ENCODE results near the gene PIK3CB. TPM values are rescaled to one million over a fixed set of nuclear protein-coding genes. Genes with fewer than 3 reads are reported as not detected.

Gene PIK3CB
- total RNA-seq, 1 donor from 2014 or later = 44.6 TPM

GRCh38 chr3:138717348-138717747, 117.4 kb downstream of the PIK3CB start:
- intact Hi-C loops (cut with DNase I) = no loop called here
- peaks cover 16% of the 10 kb centered on the region for H3K36me3 ChIP-seq
- H3K27ac ChIP-seq = no peak overlapping the region
- DNase-seq = no peak
- no peaks in the 10 kb centered on the region for H3K4me1 ChIP-seq
- no peak for TF ChIP-seq CTCF (IDR thresholded peaks at IDR 0.05)
- H3K9me3 ChIP-seq = no peaks in the 10 kb centered on the region
- H3K27me3 ChIP-seq (ENCODE audit: low read depth) = no peaks in the 10 kb centered on the region
- no peak overlapping the region for H3K4me3 ChIP-seq
- no peak for ATAC-seq

GRCh38 chr3:138712086-138712485, 122.6 kb downstream of the PIK3CB start:
- Histone ChIP-seq H3K36me3 (peaks cover 37% of the 10 kb centered on the region), H3K9me3 (no peaks in the 10 kb centered on the region), H3K27ac (no peak overlapping the region), H3K27me3 (ENCODE audit: low read depth) (no peaks in the 10 kb centered on the region), H3K4me1 (no peaks in the 10 kb centered on the region), H3K4me3 (no peak overlapping the region)
- TF ChIP-seq CTCF (IDR thresholded peaks at IDR 0.05) = no peak
- DNase-seq = no peak
- intact Hi-C loops (cut with DNase I) = no loop called here
- ATAC-seq = no peak

- peaks cover 34% of the 10 kb centered on the region for H3K36me3 ChIP-seq
- no peaks in the 10 kb centered on the region for H3K4me1 ChIP-seq
- no peaks in the 10 kb centered on the region for H3K27me3 ChIP-seq (ENCODE audit: low read depth)
- ATAC-seq (no peak), DNase-seq (no peak)
- intact Hi-C loops (cut with DNase I) = no loop called here
- H3K9me3 ChIP-seq = no peaks in the 10 kb centered on the region
- no peak overlapping the region for H3K27ac ChIP-seq
- no peak for TF ChIP-seq CTCF (IDR thresholded peaks at IDR 0.05)
- H3K4me3 ChIP-seq = no peak overlapping the region
These were observed 129.1 kb downstream of the PIK3CB start for GRCh38 chr3:138705675-138706074.

- no peak overlapping the region for H3K27ac ChIP-seq
- DNase-seq = no peak
- peaks cover 26% of the 10 kb centered on the region for H3K36me3 ChIP-seq
- no peak for TF ChIP-seq CTCF (IDR thresholded peaks at IDR 0.05)
- no peaks in the 10 kb centered on the region for H3K9me3 ChIP-seq
- no peaks in the 10 kb centered on the region for H3K27me3 ChIP-seq (ENCODE audit: low read depth)
- H3K4me1 ChIP-seq = no peaks in the 10 kb centered on the region
- intact Hi-C loops (cut with DNase I) = loop anchor here (10.0 kb wide), 1 partner anchor 218 kb away; no protein-coding TSS in a partner anchor
- no peak overlapping the region for H3K4me3 ChIP-seq
- ATAC-seq = no peak
These were observed 137.9 kb downstream of the PIK3CB start for GRCh38 chr3:138696666-138697370.

- no peaks in the 10 kb centered on the region for H3K27me3 ChIP-seq (ENCODE audit: low read depth)
- TF ChIP-seq CTCF (IDR thresholded peaks at IDR 0.05) = no peak
- no peak overlapping the region for H3K27ac ChIP-seq
- no peaks in the 10 kb centered on the region for H3K9me3 ChIP-seq
- H3K4me3 ChIP-seq = no peak overlapping the region
- H3K4me1 ChIP-seq = no peaks in the 10 kb centered on the region
- peaks cover 22% of the 10 kb centered on the region for H3K36me3 ChIP-seq
- intact Hi-C loops (cut with DNase I) = loop anchor here (10.0 kb wide), 1 partner anchor 220 kb away; no protein-coding TSS in a partner anchor
- DNase-seq = no peak
- ATAC-seq = peak; percentile 65 to 86
These were observed 140.3 kb downstream of the PIK3CB start for GRCh38 chr3:138694287-138695007.

All from lower lobe of right lung (tissue), 2 donors.